Panc1 (cell line): Measurements from ENCODE around the gene DOCK1.

Experiments used
- CTCF ChIP-seq: fragments of 450-650 bp; IDR thresholded peaks from 2 replicates; pipeline ENCODE4 v1.5.1; 2017; ENCODE audit warnings: mild to moderate bottlenecking
- POLR2AphosphoS5 ChIP-seq: IDR thresholded peaks from 2 replicates; pipeline ENCODE4 v1.6.1; 2012; ENCODE audit warnings: mild to moderate bottlenecking, low read depth, low read length, moderate library complexity
- REST ChIP-seq, 2 experiments: IDR thresholded peaks; 2 replicates each; pipeline ENCODE4 v1.6.1; 2011 to 2012; ENCODE audit warnings: low read depth in 2 of 2, control low read depth in 1 of 2, low read length in 1 of 2, mild to moderate bottlenecking in 1 of 2, moderate library complexity in 1 of 2; ENCODE audit not compliant: insufficient read depth in 1 of 2

GRCh38 chr10:127303746-127304145 is 398.5 kb downstream of the DOCK1 start:
- no peak for TF ChIP-seq CTCF
- TF ChIP-seq POLR2AphosphoS5 = no peak
- TF ChIP-seq REST (IDR thresholded peaks at IDR 0.05; ENCODE audit: insufficient read depth in 1 of 2, low read depth in 2 of 2, low read length in 1 of 2) = no peak
